K562 (cell line): ENCODE data around the gene POLR2M. TPM values are rescaled to one million over a fixed set of nuclear protein-coding genes. Genes with fewer than 3 reads are reported as not detected.

ENCODE experiments used
- CC2D1A ChIP-seq: fragments of 450-650 bp; IDR thresholded peaks from 2 replicates; pipeline ENCODE4 v1.6.1; 2017; ENCODE audit warnings: mild to moderate bottlenecking
- CEBPZ ChIP-seq: fragments of 150-350 bp; IDR thresholded peaks from 2 replicates; pipeline ENCODE4 v1.6.1; 2014; ENCODE audit warnings: low read depth, mild to moderate bottlenecking, low read length, borderline replicate concordance
- DMBX1 ChIP-seq: fragments of 250-450 bp; sonication (Bioruptor Pico); IDR thresholded peaks from 2 replicates; pipeline ENCODE4 v1.8.0; 2022; ENCODE audit warnings: inconsistent platforms, mild to moderate bottlenecking, moderate library complexity, borderline replicate concordance
- ETS2 ChIP-seq: IDR thresholded peaks from 2 replicates; pipeline ENCODE4 v1.6.1; 2016; ENCODE audit warnings: borderline replicate concordance, missing genetic modification characterization, mild to moderate bottlenecking, moderate library complexity, missing compliant biosample characterization; ENCODE audit not compliant: poor library complexity, severe bottlenecking
- HDAC1 ChIP-seq, 2 experiments: fragments of 450-650 bp; IDR thresholded peaks; 2 replicates each; pipeline ENCODE4 v1.6.1; 2016 to 2017; ENCODE audit warnings: inconsistent platforms in 1 of 2, mild to moderate bottlenecking in 1 of 2, moderate library complexity in 1 of 2
- LCOR ChIP-seq: sonication (generic); formaldehyde crosslinking; IDR thresholded peaks from 2 replicates; pipeline ENCODE4 v1.8.0; 2022; ENCODE audit warnings: mild to moderate bottlenecking, missing genetic modification reagents
- MEF2A ChIP-seq: IDR thresholded peaks from 2 replicates; pipeline ENCODE4 v1.6.1; 2011; ENCODE audit warnings: low read depth, mild to moderate bottlenecking, low read length, moderate library complexity; ENCODE audit not compliant: control insufficient read depth
- NFXL1 ChIP-seq: fragments of 450-650 bp; formaldehyde crosslinking; IDR thresholded peaks from 2 replicates; pipeline ENCODE4 v1.4.0; 2021; ENCODE audit warnings: mild to moderate bottlenecking
- NR0B1 ChIP-seq: fragments of 450-650 bp; IDR thresholded peaks from one replicate; pipeline ENCODE4 v1.6.1; 2018; ENCODE audit warnings: mild to moderate bottlenecking, moderate library complexity; ENCODE audit not compliant: partially characterized antibody
- PHB ChIP-seq: fragments of 250-450 bp; sonication (Bioruptor Pico); IDR thresholded peaks from 2 replicates; pipeline ENCODE4 v1.5.0; 2021
- PRDM10 ChIP-seq: fragments of 450-650 bp; IDR thresholded peaks from 2 replicates; pipeline ENCODE4 v1.6.1; 2018; ENCODE audit not compliant: partially characterized antibody
- RUNX1 ChIP-seq: sonication (generic); IDR thresholded peaks from 2 replicates; pipeline ENCODE4 v1.6.1; 2016; ENCODE audit warnings: antibody characterized with exemption, low read depth
- SLC30A9 ChIP-seq: fragments of 250-450 bp; sonication (Bioruptor Pico); IDR thresholded peaks from 2 replicates; pipeline ENCODE4 v1.8.0; 2022; ENCODE audit warnings: mild to moderate bottlenecking, moderate library complexity
- TAF9B ChIP-seq: fragments of 450-650 bp; IDR thresholded peaks from 2 replicates; pipeline ENCODE4 v1.6.1; 2018; ENCODE audit warnings: mild to moderate bottlenecking; ENCODE audit not compliant: partially characterized antibody
- USF2 ChIP-seq: sonication (generic); formaldehyde crosslinking; IDR thresholded peaks from 2 replicates; pipeline ENCODE4 v1.5.0; 2020; ENCODE audit warnings: missing genetic modification reagents
- ZFX ChIP-seq: sonication (generic); formaldehyde crosslinking; IDR thresholded peaks from 2 replicates; pipeline ENCODE4 v1.8.0; 2022; ENCODE audit warnings: mild to moderate bottlenecking, missing genetic modification reagents, moderate library complexity
- ZNF644 ChIP-seq: fragments of 200-800 bp; sonication (Bioruptor generic); IDR thresholded peaks from 2 replicates; pipeline ENCODE4 v1.6.1; 2016; ENCODE audit warnings: low read depth, missing genetic modification characterization, missing compliant biosample characterization
- ZNF766 ChIP-seq: fragments of 200-800 bp; sonication (Bioruptor generic); conservative IDR thresholded peaks from 2 replicates; pipeline ENCODE4 v1.6.1; 2016; ENCODE audit warnings: missing genetic modification characterization, missing compliant biosample characterization
- polyA plus RNA-seq, 8 experiments: library from polyadenylated mRNA; depleted of rRNA in 4 of 8; stranded (reverse) in 5 of 8; unstranded in 3 of 8; fragments of >200 nt; fragmentation: Nextera tagmentation in 2 of 8; fragmentation: Illumina TruSeq in 1 of 8; extraction: Ambion mirVana in 2 of 8; extraction: Trizol in 1 of 8; gene quantifications; 2 replicates each; pipeline versions ENCODE4 v1.2.1 to v1.2.3, GENCODE V29; 2011 to 2014; ENCODE audit warnings: inconsistent platforms in 1 of 8, missing spikeins in 1 of 8
- total RNA-seq, 7 experiments: library from RNA; depleted of rRNA in 6 of 7; stranded (reverse); fragments of >200 nt in 6 of 7; fragmentation: Illumina TruSeq in 2 of 7; extraction: Trizol in 2 of 7; gene quantifications; 2 replicates each; pipeline versions ENCODE4 v1.2.1 to v1.2.3, GENCODE V29; 2011 to 2021; ENCODE audit warnings: low replicate concordance in 1 of 7

Gene POLR2M
- total and polyA plus RNA-seq, 9 of the 15 experiments (the other 6 are each of a cell fraction or from before 2014, with no cell fraction given) = 9.2 to 1,050 (median 43.0) TPM

GRCh38 chr15:57732526-57733331, 26.2 kb downstream of the POLR2M start (continued):
- TF ChIP-seq CEBPZ = no peak
- TF ChIP-seq NR0B1 = no peak
- no peak for TF ChIP-seq RUNX1
- no peak for TF ChIP-seq TAF9B
- no peak for TF ChIP-seq PHB (CRISPR knock-in tag)
- TF ChIP-seq ZFX = no peak
- TF ChIP-seq PRDM10 = peak; percentile 29
- no peak for TF ChIP-seq ETS2 (tag)
- TF ChIP-seq ZNF644 (tag) = no peak
- 0 out of 4 replicates have a peak, but pooled peaks of 1 of the 2 experiments have one; percentile 30 for TF ChIP-seq HDAC1 (IDR thresholded peaks at IDR 0.05)
- no peak for TF ChIP-seq SLC30A9 (CRISPR knock-in tag)
- TF ChIP-seq NFXL1 (CRISPR knock-in tag) = no peak
- no peak for TF ChIP-seq ZNF766 (CRISPR knock-in tag)
- TF ChIP-seq USF2 (CRISPR knock-in tag) = no peak
- TF ChIP-seq DMBX1 (CRISPR knock-in tag) = no peak
- TF ChIP-seq LCOR (CRISPR knock-in tag) = no peak
- TF ChIP-seq CC2D1A = peak; percentile 42; the same call in 1 of the 2 replicates
- TF ChIP-seq MEF2A = peak; percentile 88
